DND-41 (cell line): ENCODE data around the gene MSANTD1.

Source experiments
- ATAC-seq: fragments of 200-7000 bp; cut with Tn5 transposase; 3 replicates; pipeline ENCODE4 v1.9.1; 2021; ENCODE audit warnings: low read depth; ENCODE audit not compliant: insufficient read depth
- DNase-seq: peaks from one replicate; pipeline ENCODE4 v3.0.0-alpha.2; 2020
- H2AFZ ChIP-seq: 2 replicates; pipeline ENCODE4 v1.6.0; 2012; ENCODE audit warnings: low read depth, low read length
- H3K27ac ChIP-seq: 2 replicates; pipeline ENCODE4 v1.5.1; 2012; ENCODE audit warnings: low read length, inconsistent platforms
- H3K27me3 ChIP-seq: fragments of 200-600 bp; sonication (generic); 2 replicates; pipeline ENCODE4 v1.6.0; 2012; ENCODE audit warnings: low read length, mild to moderate bottlenecking, inconsistent platforms; ENCODE audit not compliant: insufficient read depth, poor library complexity
- H3K36me3 ChIP-seq: 2 replicates; pipeline ENCODE4 v1.5.1; 2012; ENCODE audit warnings: low read length, inconsistent platforms; ENCODE audit not compliant: insufficient read depth
- H3K4me1 ChIP-seq: 2 replicates; pipeline ENCODE4 v1.5.1; 2012; ENCODE audit warnings: mild to moderate bottlenecking, low read length; ENCODE audit not compliant: insufficient read depth
- H3K4me2 ChIP-seq: 2 replicates; pipeline ENCODE4 v1.6.0; 2012; ENCODE audit warnings: mild to moderate bottlenecking, moderate library complexity, low read length, inconsistent platforms; ENCODE audit not compliant: insufficient read depth
- H3K4me3 ChIP-seq, 2 experiments: fragments of 200-600 bp in 1 of 2; shearing (Covaris generic) in 1 of 2; 2 replicates each; pipeline ENCODE4 v1.5.1; 2012 to 2016; ENCODE audit warnings: inconsistent platforms in 2 of 2, low read length in 2 of 2, mild to moderate bottlenecking in 2 of 2, low read depth in 1 of 2, moderate library complexity in 1 of 2
- H3K79me2 ChIP-seq: 2 replicates; pipeline ENCODE4 v1.6.0; 2012; ENCODE audit warnings: low read length, inconsistent platforms; ENCODE audit not compliant: insufficient read depth
- H3K9ac ChIP-seq: 2 replicates; pipeline ENCODE4 v1.6.0; 2012; ENCODE audit warnings: low read depth, mild to moderate bottlenecking, inconsistent platforms, low read length, moderate library complexity
- H3K9me3 ChIP-seq: 2 replicates; pipeline ENCODE4 v1.5.1; 2012; ENCODE audit warnings: low read length, moderate library complexity, mild to moderate bottlenecking, inconsistent platforms; ENCODE audit not compliant: insufficient read depth, severe bottlenecking
- H4K20me1 ChIP-seq: 2 replicates; pipeline ENCODE4 v1.6.0; 2012; ENCODE audit warnings: low read length; ENCODE audit not compliant: insufficient read depth
- EZH2 ChIP-seq: IDR thresholded peaks from 3 replicates; pipeline ENCODE4 v1.6.1; 2012; ENCODE audit warnings: borderline replicate concordance, low read depth, mild to moderate bottlenecking, moderate library complexity, low read length, inconsistent platforms; ENCODE audit not compliant: severe bottlenecking
- TF ChIP-seq, protein P1 (sequence below): IDR thresholded peaks from 2 replicates; pipeline ENCODE4 v1.5.1; 2012; ENCODE audit warnings: borderline replicate concordance, low read length, moderate library complexity, mild to moderate bottlenecking; ENCODE audit not compliant: poor library complexity, severe bottlenecking; ENCODE audit errors: extremely low read depth

MSANTD1 gene

GRCh38 chr4:3213661-3214250 is 35.2 kb upstream of the MSANTD1 start:
- no peak for TF ChIP-seq EZH2
- H3K79me2 ChIP-seq, result no peaks in the 10 kb centered on the region
- no peak overlapping the region for H3K4me2 ChIP-seq
- no peak overlapping the region for H3K27ac ChIP-seq
- no peaks in the 10 kb centered on the region for H3K27me3 ChIP-seq
- no peaks in the 10 kb centered on the region for H3K9me3 ChIP-seq
- H2AFZ ChIP-seq, result no peak overlapping the region
- no peak for DNase-seq
- ATAC-seq, result no peak
- H3K9ac ChIP-seq, result no peak overlapping the region
- peaks cover 81% of the 10 kb centered on the region for H3K36me3 ChIP-seq
- H4K20me1 ChIP-seq, result no peaks in the 10 kb centered on the region
- H3K4me1 ChIP-seq, result no peaks in the 10 kb centered on the region
- H3K4me3 ChIP-seq, result no peak overlapping the region

DNA sequence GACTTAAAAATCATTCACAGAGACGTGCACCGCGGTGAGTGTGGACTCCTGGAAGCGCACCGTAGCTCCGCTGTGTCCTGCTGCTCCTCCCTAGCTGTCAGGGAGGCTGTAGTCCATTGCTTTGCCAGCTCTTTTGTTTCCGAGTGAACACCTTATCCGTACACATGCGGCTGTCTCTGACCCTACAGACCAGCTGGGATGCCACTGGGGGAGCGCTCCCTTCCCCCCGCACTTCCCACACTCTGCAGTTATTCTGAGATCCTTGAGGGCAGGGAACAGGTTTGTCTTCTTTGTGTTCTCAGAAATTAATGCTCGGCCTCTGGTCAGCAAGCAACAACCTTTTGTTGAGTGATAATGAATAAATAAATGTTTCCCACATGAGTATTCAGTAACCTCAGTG is 33.7 kb upstream of the MSANTD1 start:
- H4K20me1 ChIP-seq, result no peaks in the 10 kb centered on the region
- DNase-seq, result no peak
- H3K4me3 ChIP-seq, result no peak overlapping the region
- no peak overlapping the region for H2AFZ ChIP-seq
- TF ChIP-seq, protein P1, sequence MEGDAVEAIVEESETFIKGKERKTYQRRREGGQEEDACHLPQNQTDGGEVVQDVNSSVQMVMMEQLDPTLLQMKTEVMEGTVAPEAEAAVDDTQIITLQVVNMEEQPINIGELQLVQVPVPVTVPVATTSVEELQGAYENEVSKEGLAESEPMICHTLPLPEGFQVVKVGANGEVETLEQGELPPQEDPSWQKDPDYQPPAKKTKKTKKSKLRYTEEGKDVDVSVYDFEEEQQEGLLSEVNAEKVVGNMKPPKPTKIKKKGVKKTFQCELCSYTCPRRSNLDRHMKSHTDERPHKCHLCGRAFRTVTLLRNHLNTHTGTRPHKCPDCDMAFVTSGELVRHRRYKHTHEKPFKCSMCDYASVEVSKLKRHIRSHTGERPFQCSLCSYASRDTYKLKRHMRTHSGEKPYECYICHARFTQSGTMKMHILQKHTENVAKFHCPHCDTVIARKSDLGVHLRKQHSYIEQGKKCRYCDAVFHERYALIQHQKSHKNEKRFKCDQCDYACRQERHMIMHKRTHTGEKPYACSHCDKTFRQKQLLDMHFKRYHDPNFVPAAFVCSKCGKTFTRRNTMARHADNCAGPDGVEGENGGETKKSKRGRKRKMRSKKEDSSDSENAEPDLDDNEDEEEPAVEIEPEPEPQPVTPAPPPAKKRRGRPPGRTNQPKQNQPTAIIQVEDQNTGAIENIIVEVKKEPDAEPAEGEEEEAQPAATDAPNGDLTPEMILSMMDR, result no peak
- no peak for TF ChIP-seq EZH2
- no peak overlapping the region for H3K9ac ChIP-seq
- no peak overlapping the region for H3K27ac ChIP-seq
- H3K4me1 ChIP-seq, result no peaks in the 10 kb centered on the region
- H3K79me2 ChIP-seq, result no peaks in the 10 kb centered on the region
- H3K36me3 ChIP-seq, result peaks cover 81% of the 10 kb centered on the region
- H3K4me2 ChIP-seq, result no peak overlapping the region
- ATAC-seq, result no peak
- H3K27me3 ChIP-seq, result no peaks in the 10 kb centered on the region
- H3K9me3 ChIP-seq, result no peaks in the 10 kb centered on the region

DNA sequence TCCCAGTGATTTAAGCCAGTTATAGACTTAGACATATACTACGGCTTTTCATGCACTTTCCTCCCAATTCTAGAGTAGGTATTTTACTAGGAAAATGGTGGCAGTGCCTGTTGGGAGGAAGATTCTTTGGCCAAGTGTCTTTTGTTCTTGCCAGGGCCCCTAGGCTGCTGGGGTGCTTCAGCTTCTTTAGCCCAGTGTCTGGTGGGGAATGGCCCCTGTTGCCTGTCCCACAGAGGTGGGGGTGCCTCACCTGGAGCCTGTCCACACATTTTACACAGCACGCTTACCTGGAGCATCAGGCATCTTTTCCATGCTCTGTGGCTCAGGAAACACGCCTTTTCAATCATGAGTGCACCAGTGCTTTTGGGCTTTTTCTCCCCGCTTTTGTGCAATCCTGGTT is 33.2 kb upstream of the MSANTD1 start:
- no peaks in the 10 kb centered on the region for H3K79me2 ChIP-seq
- no peak for DNase-seq
- no peaks in the 10 kb centered on the region for H3K27me3 ChIP-seq
- H3K27ac ChIP-seq, result no peak overlapping the region
- H3K36me3 ChIP-seq, result peaks cover 79% of the 10 kb centered on the region
- no peak for ATAC-seq
- H3K4me3 ChIP-seq, result no peak overlapping the region
- H3K9ac ChIP-seq, result no peak overlapping the region
- no peak overlapping the region for H3K4me2 ChIP-seq
- no peak overlapping the region for H2AFZ ChIP-seq
- H3K9me3 ChIP-seq, result no peaks in the 10 kb centered on the region
- TF ChIP-seq, protein P1, result no peak
- TF ChIP-seq EZH2, result no peak
- no peaks in the 10 kb centered on the region for H3K4me1 ChIP-seq
- H4K20me1 ChIP-seq, result no peaks in the 10 kb centered on the region

GRCh38 chr4:3217266-3217665 is 31.7 kb upstream of the MSANTD1 start:
- DNase-seq (no peak), ATAC-seq (no peak)
- Histone ChIP-seq H2AFZ (no peak overlapping the region), H3K4me3 (no peak overlapping the region), H3K9me3 (no peaks in the 10 kb centered on the region), H4K20me1 (no peaks in the 10 kb centered on the region), H3K4me2 (no peak overlapping the region), H3K36me3 (peaks cover 83% of the 10 kb centered on the region), H3K4me1 (no peaks in the 10 kb centered on the region), H3K27ac (no peak overlapping the region), H3K27me3 (no peaks in the 10 kb centered on the region), H3K79me2 (no peaks in the 10 kb centered on the region), H3K9ac (no peak overlapping the region)
- no peak for TF ChIP-seq EZH2
- TF ChIP-seq, protein P1, result no peak
